B cell (primary cell): ENCODE data around the gene CLEC2A. TPM values are rescaled to one million over a fixed set of nuclear protein-coding genes. Genes with fewer than 3 reads are reported as not detected.
"Not testable (repeated sequence)": the region's sequence is repeated elsewhere in the genome, so short reads cannot be mapped to it uniquely, and the experiment has no call there.

ENCODE experiments used
- ATAC-seq: fragments of 200-7000 bp; cut with Tn5 transposase; one replicate; pipeline ENCODE4 v1.10.0; 2021; ENCODE audit warnings: low read depth, mild to moderate bottlenecking, moderate number of reproducible peaks, moderate library complexity
- CTCF ChIA-PET: fragments of 350-600 bp; sonication (Branson Sonifier 250); formaldehyde crosslinking; loops from one replicate; lab custom pipeline; 2021; ENCODE audit warnings: antibody characterized with exemption, inconsistent platforms; lab: Charles Lee
- POLR2A ChIA-PET: fragments of 350-600 bp; sonication (Branson Sonifier 250); formaldehyde crosslinking; loops from one replicate; lab custom pipeline; 2021; ENCODE audit warnings: antibody characterized with exemption; lab: Charles Lee
- DNase-seq: peaks from one replicate; pipeline ENCODE4 v3.0.0; 2013
- H2AFZ ChIP-seq: 2 replicates; pipeline ENCODE4 v1.6.1; 2012; ENCODE audit warnings: mild to moderate bottlenecking, low read depth, low read length; ENCODE audit not compliant: insufficient read depth, poor library complexity, severe bottlenecking
- H3K27ac ChIP-seq, 2 donors: 1 replicate in 1 of 2; 2 replicates in 1 of 2; pipeline ENCODE4 v1.5.1; 2012 to 2013; ENCODE audit warnings: low read length in 2 of 2, mild to moderate bottlenecking in 2 of 2, moderate library complexity in 1 of 2
- H3K27me3 ChIP-seq, 4 experiments: fragments of 200-600 bp in 1 of 4; sonication (generic) in 1 of 4; replicated peaks in 1 of 4; 1 replicate in 2 of 4; 2 replicates in 2 of 4; pipeline versions ENCODE4 v1.6.1 to v1.7.0; 2013 to 2016; ENCODE audit warnings: low read length in 3 of 4, mild to moderate bottlenecking in 2 of 4, mixed read lengths in 1 of 4, moderate library complexity in 1 of 4; ENCODE audit not compliant: insufficient read depth in 4 of 4, control insufficient read depth in 3 of 4; ENCODE audit errors: control extremely low read depth in 1 of 4
- H3K36me3 ChIP-seq, 2 experiments: replicated peaks in 1 of 2; 1 replicate in 1 of 2; 2 replicates in 1 of 2; pipeline versions ENCODE4 v1.6.1 to v1.7.1; 2013; ENCODE audit warnings: low read length in 1 of 2; ENCODE audit not compliant: insufficient read depth in 2 of 2, control insufficient read depth in 1 of 2; ENCODE audit errors: control extremely low read depth in 1 of 2, extremely low read depth in 1 of 2
- H3K4me1 ChIP-seq, 2 donors: fragments of 200-600 bp in 1 of 2; sonication (generic) in 1 of 2; 1 replicate in 1 of 2; 2 replicates in 1 of 2; pipeline versions ENCODE4 v1.5.1 to v1.6.1; 2013 to 2017; ENCODE audit warnings: low read length in 2 of 2; ENCODE audit not compliant: control insufficient read depth in 2 of 2, insufficient read depth in 2 of 2
- H3K4me2 ChIP-seq: replicated peaks from 2 replicates; pipeline ENCODE3; 2012; ENCODE audit warnings: mild to moderate bottlenecking, low read depth, low read length; ENCODE audit not compliant: poor library complexity, severe bottlenecking
- H3K4me3 ChIP-seq, 5 experiments: fragments of 200-600 bp in 1 of 5; sonication (generic) in 1 of 5; 1 replicate in 3 of 5; 2 replicates in 2 of 5; pipeline versions ENCODE4 v1.5.1 to v1.7.0; 2011 to 2016; ENCODE audit warnings: low read length in 4 of 5, mild to moderate bottlenecking in 4 of 5, low read depth in 2 of 5, control low read depth in 1 of 5, moderate library complexity in 1 of 5; ENCODE audit not compliant: insufficient read depth in 1 of 5; ENCODE audit errors: control extremely low read depth in 1 of 5, extremely low read depth in 1 of 5
- H3K79me2 ChIP-seq: fragments of 200-600 bp; sonication (generic); one replicate; pipeline ENCODE4 v1.6.0; 2016; ENCODE audit warnings: low read length; ENCODE audit not compliant: control insufficient read depth, insufficient read depth
- H3K9ac ChIP-seq: fragments of 200-600 bp; sonication (generic); 2 replicates; pipeline ENCODE4 v1.6.1; 2017; ENCODE audit warnings: mild to moderate bottlenecking, low read length, moderate library complexity
- H3K9me3 ChIP-seq, 3 donors: one replicate each; pipeline versions ENCODE4 v1.6.1 to v1.7.1; 2013; ENCODE audit warnings: low read length in 2 of 3; ENCODE audit not compliant: control insufficient read depth in 2 of 3, insufficient read depth in 1 of 3; ENCODE audit errors: control extremely low read depth in 1 of 3
- H4K20me1 ChIP-seq: 2 replicates; pipeline ENCODE4 v1.6.0; 2012; ENCODE audit warnings: mild to moderate bottlenecking, low read length; ENCODE audit not compliant: insufficient read depth, control insufficient read depth, poor library complexity, severe bottlenecking
- H3K27ac Mint-ChIP-seq: one replicate; pipeline ENCODE4 v1.8.0; 2021; ENCODE audit warnings: mixed read lengths
- H3K27me3 Mint-ChIP-seq: one replicate; pipeline ENCODE4 v1.8.0; 2021; ENCODE audit warnings: mixed read lengths
- H3K4me1 Mint-ChIP-seq: one replicate; pipeline ENCODE4 v1.8.0; 2021; ENCODE audit warnings: mixed read lengths
- H3K4me3 Mint-ChIP-seq: one replicate; pipeline ENCODE4 v1.8.0; 2021; ENCODE audit warnings: mixed read lengths
- H3K9me3 Mint-ChIP-seq: one replicate; pipeline ENCODE4 v1.8.0; 2022; ENCODE audit warnings: mixed read lengths; ENCODE audit not compliant: insufficient read depth
- EZH2 ChIP-seq: IDR thresholded peaks from 2 replicates; pipeline ENCODE4 v1.6.1; 2012; ENCODE audit warnings: borderline replicate concordance, low read depth, mild to moderate bottlenecking, moderate library complexity, low read length; ENCODE audit not compliant: insufficient read depth, poor library complexity, severe bottlenecking
- WGBS: methylation state at CpG from one replicate; pipeline ENCODE4 v1.1.5; 2013; ENCODE audit warnings: missing lambda C conversion rate; ENCODE audit not compliant: insufficient coverage; 5-methylcytosine and 5-hydroxymethylcytosine counted together
- intact Hi-C: fragments of 100-400 bp; cut with micrococcal nuclease; formaldehyde crosslinking; loops from one replicate; pipeline ENCODE4 v1.10.0; 2022
- polyA plus RNA-seq: library from polyadenylated mRNA; depleted of rRNA; stranded (reverse); fragments of >200 nt; gene quantifications from 2 replicates; pipeline ENCODE4 v1.2.3, GENCODE V29; 2012
- total RNA-seq, 2 donors: library from RNA; stranded (reverse); fragments of 120-200 nt in 1 of 2; gene quantifications; 1 replicate in 1 of 2; 2 replicates in 1 of 2; pipeline versions ENCODE4 v1.2.3 to v1.2.4, GENCODE V29; 2013 to 2022
- TF ChIP-seq, protein P1 (sequence below): fragments of 200-600 bp; IDR thresholded peaks from one replicate; pipeline ENCODE4 v1.8.0; 2022; ENCODE audit warnings: antibody characterized with exemption, mild to moderate bottlenecking

Gene CLEC2A
- total and polyA plus RNA-seq, 2 donors (not counting 1 experiment from before 2014, with no cell fraction given) = not detected

DNA sequence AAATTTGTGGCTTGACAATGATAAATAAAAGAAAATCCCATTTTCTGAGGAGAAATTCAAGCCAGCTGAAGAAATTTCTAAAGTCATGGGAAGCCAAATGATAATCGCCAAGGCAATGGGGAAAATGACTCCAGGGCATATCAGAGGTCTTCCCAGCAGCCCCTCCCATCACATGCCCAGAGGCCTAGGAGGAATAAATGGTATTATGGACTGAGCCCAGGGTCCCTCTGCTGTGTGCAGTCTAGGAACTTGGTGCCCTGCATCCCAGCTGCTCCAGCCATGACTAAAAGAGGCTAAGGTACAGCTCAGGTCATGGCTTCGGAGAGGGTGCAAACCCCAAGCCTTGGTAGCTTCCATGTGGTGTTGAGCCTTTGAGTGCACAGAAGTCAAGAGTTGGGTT is 43.4 kb upstream of the CLEC2A start:
- Histone ChIP-seq H3K36me3 (no peaks in the 10 kb centered on the region), H3K9ac (no peak overlapping the region), H4K20me1 (no peaks in the 10 kb centered on the region), H3K27me3 (peaks cover 0 to 6% (median 2%) of the 10 kb centered on the region in 4 experiments), H3K4me1 (no peaks in the 10 kb centered on the region), H3K9me3 (peaks cover 0 to 9% (median 8%) of the 10 kb centered on the region in 3 donors), H3K4me2 (no peak overlapping the region), H3K4me3 (no peak overlapping the region), H3K27ac (no peak overlapping the region), H3K79me2 (no peaks in the 10 kb centered on the region), H2AFZ (no peak overlapping the region)
- Mint-ChIP-seq H3K4me3 (no peak overlapping the region), H3K27me3 (peaks cover 34% of the 10 kb centered on the region), H3K9me3 (peaks cover 9% of the 10 kb centered on the region), H3K4me1 (peaks cover 2% of the 10 kb centered on the region), H3K27ac (no peak overlapping the region)
- 100% methylated on average over 1 of the region's 2 CpGs for WGBS
- ATAC-seq (no peak), DNase-seq (no peak)
- ChIA-PET POLR2A (no interaction called here), CTCF (no interaction called here)
- intact Hi-C loops = no loop called here
- no peak for TF ChIP-seq EZH2
- TF ChIP-seq, protein P1, sequence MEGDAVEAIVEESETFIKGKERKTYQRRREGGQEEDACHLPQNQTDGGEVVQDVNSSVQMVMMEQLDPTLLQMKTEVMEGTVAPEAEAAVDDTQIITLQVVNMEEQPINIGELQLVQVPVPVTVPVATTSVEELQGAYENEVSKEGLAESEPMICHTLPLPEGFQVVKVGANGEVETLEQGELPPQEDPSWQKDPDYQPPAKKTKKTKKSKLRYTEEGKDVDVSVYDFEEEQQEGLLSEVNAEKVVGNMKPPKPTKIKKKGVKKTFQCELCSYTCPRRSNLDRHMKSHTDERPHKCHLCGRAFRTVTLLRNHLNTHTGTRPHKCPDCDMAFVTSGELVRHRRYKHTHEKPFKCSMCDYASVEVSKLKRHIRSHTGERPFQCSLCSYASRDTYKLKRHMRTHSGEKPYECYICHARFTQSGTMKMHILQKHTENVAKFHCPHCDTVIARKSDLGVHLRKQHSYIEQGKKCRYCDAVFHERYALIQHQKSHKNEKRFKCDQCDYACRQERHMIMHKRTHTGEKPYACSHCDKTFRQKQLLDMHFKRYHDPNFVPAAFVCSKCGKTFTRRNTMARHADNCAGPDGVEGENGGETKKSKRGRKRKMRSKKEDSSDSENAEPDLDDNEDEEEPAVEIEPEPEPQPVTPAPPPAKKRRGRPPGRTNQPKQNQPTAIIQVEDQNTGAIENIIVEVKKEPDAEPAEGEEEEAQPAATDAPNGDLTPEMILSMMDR = no peak

- H3K27me3 ChIP-seq, H3K36me3 ChIP-seq, CTCF ChIA-PET, H3K9ac ChIP-seq, H3K4me3 Mint-ChIP-seq, H3K27ac Mint-ChIP-seq, POLR2A ChIA-PET, intact Hi-C loops, H3K9me3 ChIP-seq, H3K79me2 ChIP-seq, H3K4me1 Mint-ChIP-seq, DNase-seq, H3K4me2 ChIP-seq, H3K4me3 ChIP-seq, H2AFZ ChIP-seq, ATAC-seq, H3K9me3 Mint-ChIP-seq, H3K4me1 ChIP-seq, H3K27ac ChIP-seq, H4K20me1 ChIP-seq: not testable (repeated sequence)
- peaks cover 27% of the 10 kb centered on the region for H3K27me3 Mint-ChIP-seq
- WGBS = 67% methylated on average over 1 of the region's 2 CpGs
Observed at GRCh38 chr12:9974731-9975130, 42.6 kb upstream of the CLEC2A start.
